Calu3 (cell line): ENCODE data around the gene B9D2. TPM values are rescaled to one million over a fixed set of nuclear protein-coding genes. Genes with fewer than 3 reads are reported as not detected.
"Not testable (repeated sequence)": the region's sequence is repeated elsewhere in the genome, so short reads cannot be mapped to it uniquely, and the experiment has no call there.

Source experiments
- BruUV-seq: library from RNA; stranded (reverse); fragments of 400-500 nt; replicated peaks from 2 replicates; lab custom pipeline; 2021; lab: Mats Ljungman, UMichigan
- CTCF ChIA-PET: fragments of 300-600 bp; sonication (Branson Sonifier 250); formaldehyde crosslinking; loops from one replicate; lab custom pipeline; 2022; ENCODE audit warnings: antibody characterized with exemption; lab: Charles Lee
- DNase-seq: peaks from one replicate; pipeline ENCODE4 v3.0.0; 2022
- H3K27ac Mint-ChIP-seq: one replicate; pipeline ENCODE4 v1.8.0; 2022; ENCODE audit warnings: mixed read lengths; ENCODE audit not compliant: unreplicated experiment
- H3K27me3 Mint-ChIP-seq: one replicate; pipeline ENCODE4 v1.8.0; 2022; ENCODE audit warnings: mixed read lengths; ENCODE audit not compliant: unreplicated experiment
- H3K36me3 Mint-ChIP-seq: one replicate; pipeline ENCODE4 v1.8.0; 2022; ENCODE audit warnings: mild to moderate bottlenecking, moderate library complexity, mixed read lengths; ENCODE audit not compliant: insufficient read depth, unreplicated experiment
- H3K4me1 Mint-ChIP-seq: one replicate; pipeline ENCODE4 v1.8.0; 2022; ENCODE audit warnings: mild to moderate bottlenecking, low read depth, mixed read lengths; ENCODE audit not compliant: unreplicated experiment
- H3K4me3 Mint-ChIP-seq: one replicate; pipeline ENCODE4 v1.8.0; 2022; ENCODE audit warnings: mild to moderate bottlenecking, low read depth, moderate library complexity, mixed read lengths; ENCODE audit not compliant: unreplicated experiment
- H3K9me3 Mint-ChIP-seq: one replicate; pipeline ENCODE4 v1.8.0; 2022; ENCODE audit warnings: low read depth, mixed read lengths; ENCODE audit not compliant: unreplicated experiment
- CTCF ChIP-seq: fragments of 200-600 bp; IDR thresholded peaks from one replicate; pipeline ENCODE4 v1.8.0; 2022; ENCODE audit warnings: antibody characterized with exemption; ENCODE audit not compliant: unreplicated experiment
- intact Hi-C: fragments of 100-400 bp; cut with micrococcal nuclease; formaldehyde crosslinking; loops from one replicate; pipeline ENCODE4 v1.10.0; 2022; ENCODE audit not compliant: unreplicated experiment
- total RNA-seq: library from RNA; stranded (reverse); gene quantifications from 2 replicates; pipeline ENCODE4 v1.2.3, GENCODE V29; 2022

Gene B9D2
- total RNA-seq, 1 experiment from 2014 or later, result 6.4 TPM

GRCh38 chr19:41371541-41371940 lies 7.6 kb upstream of the B9D2 start:
- Mint-ChIP-seq H3K9me3 (no peaks in the 10 kb centered on the region), H3K4me1 (peaks cover 30% of the 10 kb centered on the region), H3K27ac (no peak overlapping the region), H3K36me3 (peaks cover 11% of the 10 kb centered on the region), H3K27me3 (no peaks in the 10 kb centered on the region), H3K4me3 (no peak overlapping the region)
- BruUV-seq, result no TSS peak
- no peak for DNase-seq
- TF ChIP-seq CTCF, result no peak
- CTCF ChIA-PET, result no interaction called here
- intact Hi-C loops, result no loop called here

GRCh38 chr19:41371119-41371518 lies 7.2 kb upstream of the B9D2 start:
- H3K9me3 Mint-ChIP-seq, CTCF ChIA-PET, DNase-seq, H3K4me3 Mint-ChIP-seq, H3K36me3 Mint-ChIP-seq, H3K27ac Mint-ChIP-seq, BruUV-seq, H3K27me3 Mint-ChIP-seq, intact Hi-C loops: not testable (repeated sequence)
- H3K4me1 Mint-ChIP-seq, result peaks cover 30% of the 10 kb centered on the region

- CTCF ChIA-PET, result no interaction called here
- H3K27ac Mint-ChIP-seq, result no peak overlapping the region
- DNase-seq, result no peak
- peaks cover 8% of the 10 kb centered on the region for H3K36me3 Mint-ChIP-seq
- H3K4me3 Mint-ChIP-seq, result no peak overlapping the region
- peaks cover 32% of the 10 kb centered on the region for H3K4me1 Mint-ChIP-seq
- H3K9me3 Mint-ChIP-seq, result no peaks in the 10 kb centered on the region
- no peak for TF ChIP-seq CTCF
- BruUV-seq, result no TSS peak
- intact Hi-C loops, result no loop called here
- no peaks in the 10 kb centered on the region for H3K27me3 Mint-ChIP-seq
Measured at GRCh38 chr19:41369769-41370168, 5.8 kb upstream of the B9D2 start.

- Mint-ChIP-seq H3K4me3 (peak overlapping the region; percentile 33), H3K27ac (peak overlapping the region; percentile 72), H3K36me3 (peaks cover 27% of the 10 kb centered on the region), H3K9me3 (no peaks in the 10 kb centered on the region), H3K4me1 (peaks cover 29% of the 10 kb centered on the region), H3K27me3 (no peaks in the 10 kb centered on the region)
- intact Hi-C loops, result no loop called here
- CTCF ChIA-PET, result interaction anchor here (0.6 to 1.3 kb wide), 5 partner anchors 9 to 72 kb away, joined by 3 to 9 read pairs (median 3); partner anchors contain the start of gene DMAC2
- DNase-seq, result peak; percentile 46
- no TSS peak for BruUV-seq
- no peak for TF ChIP-seq CTCF
Measured at GRCh38 chr19:41367848-41368301, 3.9 kb upstream of the B9D2 start.

GRCh38 chr19:41366089-41366488 lies 2.1 kb upstream of the B9D2 start:
- TF ChIP-seq CTCF, result peak; percentile 41
- Mint-ChIP-seq H3K36me3 (peaks cover 31% of the 10 kb centered on the region), H3K9me3 (no peaks in the 10 kb centered on the region), H3K27ac (peak overlapping the region; percentile 28), H3K27me3 (no peaks in the 10 kb centered on the region), H3K4me3 (peak overlapping the region; percentile 3), H3K4me1 (peaks cover 34% of the 10 kb centered on the region)
- intact Hi-C loops, result no loop called here
- DNase-seq, result peak; percentile 35
- BruUV-seq, result no TSS peak
- CTCF ChIA-PET, result interaction anchor here (0.5 to 1.5 kb wide), 5 partner anchors 13 to 1839 kb away, joined by 3 to 5 read pairs (median 4); partner anchors contain the start of gene PSG4
